ENCODE results near the gene DAAM1. TPM values are rescaled to one million over a fixed set of nuclear protein-coding genes. Genes with fewer than 3 reads are reported as not detected.

DAAM1 gene
- polyA plus RNA-seq, 1 donor (not counting 4 experiments of a cell fraction or from before 2014, with no cell fraction given) = 44.6 TPM

GRCh38 chr14:59419303-59419702, 230.8 kb downstream of the DAAM1 start:
- Histone ChIP-seq H3K9me3 (ENCODE audit: control insufficient read depth, low read depth, low read length) (no peaks in the 10 kb centered on the region), H3K4me1 (ENCODE audit: control insufficient read depth, extremely low read depth, insufficient read depth, low read length) (peaks cover 2% of the 10 kb centered on the region), H3K4me2 (ENCODE audit: control insufficient read depth, extremely low read depth, insufficient read depth, low read depth, low read length) (no peak overlapping the region), H3K4me3 (ENCODE audit: control insufficient read depth in 2 of 3, extremely low read depth in 1 of 3, insufficient read depth in 2 of 3, low read depth in 1 of 3, low read length in 3 of 3) (no peak overlapping the region), H3K9me1 (ENCODE audit: control insufficient read depth, extremely low read depth, insufficient read depth, low read length) (no peaks in the 10 kb centered on the region), H3K27me3 (ENCODE audit: control insufficient read depth, extremely low read depth, insufficient read depth, low read length) (no peaks in the 10 kb centered on the region), H4K20me1 (ENCODE audit: control insufficient read depth, extremely low read depth, insufficient read depth, low read length) (no peaks in the 10 kb centered on the region), H3K36me3 (ENCODE audit: control insufficient read depth in 2 of 2, extremely low read depth in 1 of 2, insufficient read depth in 2 of 2, low read length in 2 of 2) (no peaks in the 10 kb centered on the region), H2AFZ (ENCODE audit: control insufficient read depth, low read length) (no peak overlapping the region), H3K9ac (ENCODE audit: control insufficient read depth, extremely low read depth, insufficient read depth, low read length) (no peak overlapping the region), H3K79me2 (ENCODE audit: control insufficient read depth, insufficient read depth, low read length) (no peaks in the 10 kb centered on the region), H3K27ac (ENCODE audit: control insufficient read depth, insufficient read depth, low read length) (no peak overlapping the region)
- TF ChIP-seq EZH2 (IDR thresholded peaks at IDR 0.05; ENCODE audit: low read length) = no peak
- no peak for TF ChIP-seq CTCF (optimal IDR thresholded peaks at IDR 0.05 in 1 of 3, IDR thresholded peaks at IDR 0.05 in 1 of 3, conservative IDR thresholded peaks at IDR 0.05 in 1 of 3; ENCODE audit: extremely low read depth in 1 of 3, insufficient read depth in 2 of 3, low read length in 3 of 3)
- dilution Hi-C loops (cut with MboI; ENCODE audit: extremely low pct_ligation_motif_present, low sequenced_read_pairs) = no loop called here
- peak; percentile 58 for FAIRE-seq
- no peak for DNase-seq (ENCODE audit: low read depth, low spot score)
